HG03097 (cell line): ENCODE results near the gene MYH11.
"Not testable (repeated sequence)": the region's sequence is repeated elsewhere in the genome, so short reads cannot be mapped to it uniquely, and the experiment has no call there.

Experiments used
- ATAC-seq: cut with Tn5 transposase; IDR thresholded peaks from one replicate; pipeline ENCODE4 v1.9.1; 2021; ENCODE audit not compliant: unreplicated experiment, low FRiP score

Gene MYH11

GRCh38 chr16:15811481-15812400 is 45.1 kb downstream of the MYH11 start:
- ATAC-seq = no peak

GRCh38 chr16:15810949-15811348 is 45.9 kb downstream of the MYH11 start:
- no peak for ATAC-seq

DNA sequence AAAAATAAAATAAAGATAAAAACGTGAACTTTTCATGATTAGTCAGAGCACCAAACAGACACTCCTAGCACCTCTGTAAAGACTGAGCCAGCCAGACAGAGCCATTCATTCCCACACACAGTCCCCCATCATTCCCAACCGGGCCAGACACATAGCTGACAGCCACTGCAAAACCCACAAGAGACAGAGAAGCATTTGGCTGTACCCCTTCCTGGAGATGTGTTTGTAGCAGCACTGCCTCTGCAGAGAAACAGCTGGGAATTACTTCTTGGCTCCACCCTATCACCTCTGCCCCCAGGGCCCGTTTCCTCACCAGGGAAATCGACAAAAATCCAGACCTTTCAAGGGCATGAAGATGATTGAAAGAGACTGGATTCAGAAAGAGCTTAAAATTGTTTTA is 46.4 kb downstream of the MYH11 start:
- no peak for ATAC-seq

DNA sequence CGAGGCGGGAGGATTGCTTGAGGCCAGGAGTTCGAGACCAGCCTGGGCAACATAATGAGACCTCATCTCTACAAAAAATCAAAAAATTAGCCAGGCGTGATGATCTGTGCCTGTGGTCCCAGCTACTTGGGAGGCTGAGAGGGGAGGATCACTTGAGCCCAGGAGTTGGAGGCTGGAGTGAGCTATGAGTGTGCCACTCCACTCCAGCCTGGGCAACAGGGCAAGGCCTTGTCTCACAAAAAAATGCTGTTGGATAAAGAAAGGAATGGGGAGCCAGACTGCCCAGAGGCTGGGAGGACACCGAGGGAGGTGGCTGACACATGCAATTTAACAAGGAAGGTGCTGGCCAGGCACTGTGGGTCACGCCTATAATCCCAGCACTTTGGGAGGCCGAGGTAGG is 47.5 kb downstream of the MYH11 start:
- ATAC-seq = not testable (repeated sequence)

DNA sequence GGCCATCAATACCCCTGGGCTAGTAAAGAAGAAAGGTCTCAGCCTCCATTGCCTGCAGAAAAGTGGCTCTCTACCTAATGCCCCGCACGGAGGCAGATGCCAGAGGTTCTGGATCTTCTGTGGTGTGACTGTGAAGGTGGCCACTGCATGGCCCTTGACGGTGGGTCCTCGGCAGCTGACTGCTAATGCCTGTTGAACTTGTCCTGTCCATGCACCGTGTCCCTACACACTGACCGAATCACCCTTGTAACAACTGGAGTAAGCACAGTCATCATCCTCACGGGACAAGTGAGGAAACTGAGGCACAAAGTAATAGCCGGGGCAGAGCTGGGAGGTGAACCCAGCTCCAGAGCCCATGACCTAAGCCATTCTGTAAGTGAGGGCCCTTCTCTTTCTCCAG is 48.8 kb downstream of the MYH11 start:
- ATAC-seq = no peak

GRCh38 chr16:15807603-15808009 is 49.2 kb downstream of the MYH11 start:
- no peak for ATAC-seq

DNA sequence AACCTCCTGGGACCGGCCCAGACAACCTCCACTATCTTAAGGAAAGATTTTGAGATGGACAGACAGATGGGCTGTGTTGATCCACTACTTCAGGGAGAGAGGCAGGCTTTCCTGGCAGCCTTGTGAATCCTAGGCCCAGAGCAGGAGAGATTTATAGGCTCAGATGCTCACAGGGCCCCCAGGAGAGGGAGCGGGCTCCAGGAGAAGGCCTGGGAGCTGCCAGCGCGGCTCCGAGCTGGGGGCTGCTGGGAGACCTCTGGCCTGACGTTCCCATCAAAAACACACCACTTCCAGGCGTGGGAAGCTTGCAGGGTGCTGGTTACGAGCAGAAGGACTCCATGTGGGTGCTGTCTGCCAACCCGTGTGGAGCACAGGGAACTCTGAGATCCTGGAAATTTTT is 53.2 kb downstream of the MYH11 start:
- ATAC-seq = no peak

GRCh38 chr16:15799851-15800495 is 56.9 kb downstream of the MYH11 start:
- ATAC-seq = no peak

DNA sequence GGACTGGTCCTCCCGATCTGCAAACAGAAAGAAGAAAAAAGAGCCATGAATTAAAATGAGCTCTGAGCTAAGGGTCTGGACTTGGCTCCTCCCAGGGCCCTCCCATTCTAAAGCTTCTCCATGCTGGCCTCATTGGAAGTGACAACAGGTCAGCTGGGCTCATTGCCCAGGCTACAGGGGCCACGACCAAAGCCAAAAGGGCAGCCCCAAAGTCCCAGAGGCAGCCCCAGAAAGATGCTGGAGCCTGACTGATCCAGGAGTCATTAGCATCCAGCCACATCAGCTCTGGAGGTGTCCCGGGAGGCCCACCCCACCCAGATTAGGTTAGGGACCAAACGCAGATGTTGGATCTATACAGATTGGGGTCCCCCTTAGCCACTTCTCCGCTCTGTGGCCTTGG is 58.2 kb downstream of the MYH11 start:
- ATAC-seq = no peak

DNA sequence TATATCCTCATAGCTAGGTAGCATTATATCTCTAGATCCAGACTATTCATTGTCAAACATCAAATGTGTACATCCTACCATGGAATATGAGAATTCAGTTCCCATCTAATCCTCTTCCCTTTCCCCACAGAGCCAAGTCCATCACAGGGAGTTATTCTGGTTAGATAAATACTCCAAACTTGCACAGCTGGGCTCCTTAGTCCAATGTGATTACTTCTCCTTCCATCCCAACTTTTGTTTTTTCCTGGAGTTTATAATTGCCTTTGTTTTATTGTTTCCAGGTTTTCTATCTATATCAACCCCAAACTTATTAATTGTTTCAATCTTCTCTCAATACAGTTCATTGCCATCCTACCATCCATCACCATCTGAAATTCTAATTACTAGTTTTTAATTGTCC is 59.9 kb downstream of the MYH11 start:
- ATAC-seq = no peak

DNA sequence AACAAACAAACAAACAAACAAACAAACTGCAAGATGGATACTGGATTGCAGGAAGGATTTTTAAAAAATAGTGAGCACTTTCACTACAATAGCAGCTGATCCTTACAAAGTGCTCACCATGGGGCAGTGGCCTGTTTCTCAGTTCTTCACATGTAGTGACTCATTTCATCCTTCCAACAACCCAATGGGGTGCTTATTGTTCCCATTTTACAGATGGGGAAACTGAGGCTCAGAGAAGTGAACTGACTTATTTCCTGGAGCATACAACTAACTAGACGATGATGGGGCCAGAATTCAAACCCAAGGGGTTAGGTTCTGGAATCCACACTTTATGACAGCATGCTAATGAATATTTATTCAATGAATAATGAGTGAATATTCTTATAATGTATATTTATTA is 61.2 kb downstream of the MYH11 start:
- ATAC-seq = no peak

DNA sequence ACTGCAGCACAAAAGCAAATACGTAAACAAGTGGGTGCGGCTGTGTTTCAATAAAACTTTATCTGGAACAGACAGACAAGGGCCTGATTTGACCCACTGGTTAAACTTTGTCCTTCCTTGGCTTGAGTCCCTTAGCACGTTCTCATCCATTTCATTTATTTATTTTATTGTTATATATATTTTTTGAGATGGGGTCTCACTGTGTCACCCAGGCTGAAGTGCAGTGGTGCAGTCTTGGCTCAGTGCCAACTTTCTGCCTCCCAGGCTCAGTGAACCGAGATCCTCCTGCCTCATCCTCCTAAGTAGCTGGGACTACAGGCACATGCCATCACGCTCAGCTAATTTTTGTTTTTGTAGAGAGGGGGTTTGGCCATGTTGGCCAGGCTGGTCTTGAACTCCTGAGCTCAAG is 64.3 kb downstream of the MYH11 start:
- no peak for ATAC-seq

DNA sequence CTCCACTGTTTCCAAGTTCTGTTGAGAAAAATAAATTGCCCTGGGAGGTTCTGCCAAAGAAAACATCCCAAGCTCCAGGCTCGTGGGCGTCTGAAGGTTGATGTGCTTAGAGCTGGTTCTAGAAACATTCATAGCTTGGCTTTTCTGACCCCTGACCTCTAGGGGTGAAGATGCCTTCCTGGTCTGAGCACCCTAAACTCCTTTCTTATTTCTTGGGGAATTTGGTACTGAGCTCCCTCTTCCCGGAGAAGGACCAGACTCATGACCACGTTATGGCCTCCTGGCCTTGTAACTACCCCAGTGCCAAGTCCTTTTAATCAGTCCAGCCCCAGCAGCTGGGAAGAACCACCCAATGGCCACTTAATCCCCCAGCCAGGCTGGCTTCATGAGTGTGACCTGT is 66.4 kb downstream of the MYH11 start:
- no peak for ATAC-seq

- ATAC-seq = not testable (repeated sequence)
Observed at GRCh38 chr16:15789816-15790215, 67.0 kb downstream of the MYH11 start.

GRCh38 chr16:15788846-15789239 is 68.0 kb downstream of the MYH11 start:
- no peak for ATAC-seq

DNA sequence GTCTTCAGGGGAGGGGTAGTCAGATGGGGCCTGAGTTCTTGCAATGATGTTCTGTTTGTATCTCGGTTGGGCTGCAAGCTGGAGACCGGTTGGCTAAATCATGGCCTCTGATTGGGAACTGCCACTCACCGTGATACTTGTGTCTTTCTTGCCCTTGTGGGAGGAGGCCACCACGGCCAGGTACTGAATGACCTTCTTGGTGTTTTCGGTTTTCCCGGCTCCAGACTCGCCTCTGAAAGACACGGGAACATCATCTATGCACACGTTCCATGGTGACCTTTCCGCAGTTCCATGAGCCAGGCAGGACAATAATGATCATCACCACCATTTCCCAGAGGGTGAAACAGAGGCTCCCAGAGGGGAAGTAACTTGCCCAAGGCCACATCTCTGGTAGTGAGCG is 70.3 kb downstream of the MYH11 start:
- no peak for ATAC-seq

DNA sequence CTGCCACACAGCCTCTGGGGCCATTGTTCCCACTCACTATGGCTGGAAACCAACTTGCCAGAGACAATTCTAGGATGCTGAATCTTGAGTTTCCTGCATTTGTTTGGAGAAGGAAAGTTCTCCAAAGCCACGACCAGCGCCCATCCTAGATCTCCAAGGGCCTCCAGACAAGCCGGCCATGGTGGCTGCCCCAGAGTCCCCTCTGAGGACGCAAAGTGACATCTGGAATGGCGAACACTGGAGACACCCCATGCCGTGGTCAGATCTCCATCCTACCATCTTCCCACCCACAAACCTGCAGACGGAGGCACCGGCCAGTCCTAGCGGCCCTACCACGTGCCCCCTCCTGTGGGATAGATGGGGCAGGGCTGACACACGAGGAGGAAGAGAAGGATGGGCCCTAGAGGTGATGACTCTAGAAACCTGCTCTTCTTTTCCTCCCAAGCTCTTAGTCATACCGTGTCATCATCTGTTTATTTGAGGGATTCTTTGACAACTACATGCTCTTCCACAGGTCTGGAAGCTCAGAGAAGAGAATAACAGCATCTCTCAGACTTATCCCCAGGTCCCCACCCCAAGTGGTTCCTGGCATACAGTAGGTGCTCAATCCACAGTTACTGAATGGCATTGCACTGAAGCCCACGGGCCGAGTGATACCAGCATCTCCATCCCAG is 71.3 kb downstream of the MYH11 start:
- ATAC-seq = no peak

GRCh38 chr16:15783985-15784384 is 72.8 kb downstream of the MYH11 start:
- ATAC-seq = no peak

DNA sequence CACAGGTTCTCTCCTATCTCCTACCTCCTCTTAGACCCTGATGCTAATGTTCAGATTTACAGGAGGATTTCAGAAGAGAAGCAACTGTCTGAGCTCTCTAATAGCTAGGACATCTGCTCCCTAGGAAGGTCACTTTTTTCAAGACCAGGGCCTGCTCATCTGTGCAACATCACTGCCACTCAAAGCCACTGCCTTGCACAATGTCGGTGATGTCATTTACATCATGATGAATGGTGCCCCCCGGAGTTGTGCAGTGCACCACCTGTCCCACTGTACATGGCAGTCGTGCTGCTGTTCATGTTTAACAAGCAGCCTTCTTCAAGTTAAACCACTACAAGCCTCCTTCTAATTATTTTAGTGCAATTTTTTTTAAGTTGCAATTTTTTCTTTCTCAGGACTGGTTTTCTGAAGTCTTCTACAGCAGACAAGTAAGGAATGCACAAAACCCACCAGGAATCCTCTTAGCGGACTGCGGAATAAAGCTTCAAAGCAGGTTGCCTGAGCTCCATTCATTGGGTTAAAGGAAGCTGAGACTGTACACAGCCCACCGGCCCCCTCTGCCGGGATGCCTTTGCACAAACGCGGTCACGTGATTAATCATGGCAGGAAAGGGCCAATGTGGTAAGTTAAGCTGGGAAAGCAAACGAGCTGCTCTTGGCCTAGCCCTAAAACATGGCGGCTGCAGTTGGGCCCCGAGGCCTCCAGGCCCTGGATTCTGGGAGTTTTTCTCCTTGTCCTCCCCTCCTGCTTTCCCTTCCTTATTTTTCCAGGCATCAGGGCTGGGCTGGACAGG is 74.1 kb downstream of the MYH11 start:
- ATAC-seq = no peak

- ATAC-seq = no peak
Observed at GRCh38 chr16:15781650-15782049, 75.2 kb downstream of the MYH11 start.

DNA sequence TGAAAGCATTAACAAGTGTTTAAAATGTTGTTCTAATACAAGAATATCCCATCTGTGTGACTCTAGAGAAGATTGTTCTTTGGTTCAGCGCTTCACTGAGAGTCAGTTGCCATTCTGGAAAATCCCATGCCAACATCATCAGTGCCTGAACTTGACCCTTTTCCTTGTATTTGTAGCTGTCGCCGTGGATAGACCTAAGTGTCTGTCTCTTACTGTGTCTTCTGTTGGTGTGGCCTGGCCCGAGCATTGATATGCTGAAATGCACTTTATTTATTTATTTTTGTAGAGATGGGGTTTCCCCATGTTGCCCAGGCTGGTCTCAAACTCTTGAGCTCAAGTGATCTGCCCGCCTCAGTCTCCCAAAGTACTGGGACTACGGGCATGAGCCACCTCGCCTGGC is 76.0 kb downstream of the MYH11 start:
- no peak for ATAC-seq
